ENCODE data around the gene RAB30.

The RAB30 gene, protein sequence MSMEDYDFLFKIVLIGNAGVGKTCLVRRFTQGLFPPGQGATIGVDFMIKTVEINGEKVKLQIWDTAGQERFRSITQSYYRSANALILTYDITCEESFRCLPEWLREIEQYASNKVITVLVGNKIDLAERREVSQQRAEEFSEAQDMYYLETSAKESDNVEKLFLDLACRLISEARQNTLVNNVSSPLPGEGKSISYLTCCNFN

DNA sequence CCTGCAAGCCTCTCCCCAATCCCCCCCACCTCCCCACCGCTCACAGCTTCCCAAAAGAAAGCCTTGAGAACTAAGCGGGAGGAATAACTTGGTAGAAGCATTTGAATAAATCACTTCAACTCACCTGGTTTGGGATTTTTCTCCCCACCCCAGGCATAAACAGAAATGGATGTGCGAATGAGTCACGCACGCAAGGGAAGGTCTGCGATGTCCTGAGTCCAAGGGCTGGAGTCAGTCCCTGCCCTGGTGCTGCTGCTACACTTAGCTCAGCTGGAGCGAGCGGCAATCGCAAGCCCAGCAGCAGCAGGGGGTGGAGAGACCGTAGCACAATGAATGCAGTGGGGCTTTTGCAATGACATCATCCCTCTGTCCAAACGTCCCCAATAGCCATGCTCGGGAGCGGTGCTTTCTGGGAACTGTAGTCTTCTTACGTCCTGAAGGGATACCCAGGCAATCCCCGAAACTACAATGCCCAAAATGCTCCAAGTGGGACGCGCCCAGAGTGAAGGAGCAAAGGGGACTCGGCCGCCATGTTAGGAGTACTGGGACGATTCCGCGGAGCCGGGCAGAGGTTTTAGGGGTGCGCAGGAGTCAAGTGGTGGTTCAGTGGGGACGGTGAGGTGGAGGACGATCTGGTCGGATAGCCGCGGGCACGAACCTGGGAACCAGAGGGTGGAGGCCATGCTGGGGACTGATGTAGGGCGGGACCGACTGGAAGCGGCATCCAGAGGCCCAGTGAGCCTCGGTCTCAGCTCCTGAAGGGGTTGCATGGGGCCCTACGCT is at the start of gene RAB30:
TSS of gene RAB30 (minus strand) at position 331 of the 783 bp plus-strand sequence. CDS start 74,581 bp downstream, outside the sequence.
- Histone ChIP-seq H3K4me1 (ENCODE audit: insufficient read depth, insufficient read length) (no peaks in the 10 kb centered on the region), H3K36me3 (ENCODE audit: insufficient read depth, insufficient read length, low read length) (peaks cover 33% of the 10 kb centered on the region), H3K27me3 (ENCODE audit: insufficient read depth, insufficient read length) (no peaks in the 10 kb centered on the region), H3K9ac (ENCODE audit: insufficient read length, low read depth) (peak within 1 kb of the TSS; percentile 100), H3K9me3 (ENCODE audit: insufficient read depth, low read length) (no peaks in the 10 kb centered on the region), H3K4me3 (ENCODE audit: insufficient read length, low read depth) (peak within 1 kb of the TSS; percentile 96)
- TF ChIP-seq ZNF274 (IDR thresholded peaks at IDR 0.05; ENCODE audit: low read depth, low read length) (no peak), YY1 (IDR thresholded peaks at IDR 0.05; ENCODE audit: insufficient read depth, insufficient read length) (peak; percentile 80), SUZ12 (IDR thresholded peaks at IDR 0.05; ENCODE audit: extremely low read depth, insufficient read depth, insufficient read length) (no peak)
- DNase-seq (ENCODE audit: low read depth, low spot score) = peak; percentile 99

DNA sequence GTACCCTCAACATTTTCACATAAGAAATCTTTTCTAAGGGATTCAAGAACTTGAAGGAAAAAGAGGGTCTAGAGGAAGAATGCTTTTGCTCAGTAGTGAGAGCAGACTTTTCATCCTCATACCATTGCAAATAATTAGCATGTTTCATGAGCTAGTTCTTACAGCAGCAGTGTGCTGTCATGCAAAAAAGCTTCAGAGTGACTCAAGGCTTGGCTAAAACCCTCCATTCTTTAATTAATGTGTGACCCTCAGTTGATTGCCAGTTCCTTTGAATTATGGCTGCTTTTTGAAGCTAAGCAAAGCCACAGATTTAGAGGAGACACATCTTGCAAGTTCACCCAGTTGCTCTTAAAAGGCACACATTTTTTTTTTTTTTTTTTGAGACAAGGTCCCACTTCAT is 48.6 kb upstream of the RAB30 start:
- TF ChIP-seq ZNF274 (IDR thresholded peaks at IDR 0.05; ENCODE audit: low read depth, low read length) (no peak), SUZ12 (IDR thresholded peaks at IDR 0.05; ENCODE audit: extremely low read depth, insufficient read depth, insufficient read length) (no peak), YY1 (IDR thresholded peaks at IDR 0.05; ENCODE audit: insufficient read depth, insufficient read length) (no peak)
- no peak for DNase-seq (ENCODE audit: low read depth, low spot score)
- Histone ChIP-seq H3K4me1 (ENCODE audit: insufficient read depth, insufficient read length) (no peaks in the 10 kb centered on the region), H3K27me3 (ENCODE audit: insufficient read depth, insufficient read length) (no peaks in the 10 kb centered on the region), H3K9me3 (ENCODE audit: insufficient read depth, low read length) (no peaks in the 10 kb centered on the region), H3K36me3 (ENCODE audit: insufficient read depth, insufficient read length, low read length) (no peaks in the 10 kb centered on the region), H3K9ac (ENCODE audit: insufficient read length, low read depth) (no peak overlapping the region), H3K4me3 (ENCODE audit: insufficient read length, low read depth) (no peak overlapping the region)

DNA sequence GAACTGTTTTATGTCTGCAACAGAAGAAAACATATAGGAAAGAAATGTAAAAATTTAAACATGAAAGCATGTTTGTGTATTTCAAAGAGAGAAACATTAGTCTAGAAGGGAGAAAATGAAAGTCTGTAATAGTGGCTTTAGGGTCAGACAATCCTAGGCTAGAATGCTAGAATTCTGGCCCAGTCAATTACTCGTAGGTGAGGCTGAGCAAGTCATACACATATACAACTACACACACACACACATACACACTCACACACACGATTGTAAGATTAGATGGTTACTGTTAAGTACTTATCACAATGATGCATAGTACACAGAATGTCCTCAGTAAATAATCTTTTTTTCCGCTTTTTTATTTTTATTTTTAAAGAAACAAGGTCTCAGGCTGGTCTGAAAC is 47.5 kb upstream of the RAB30 start:
- H3K27me3 ChIP-seq (ENCODE audit: insufficient read depth, insufficient read length) = no peaks in the 10 kb centered on the region
- H3K4me3 ChIP-seq (ENCODE audit: insufficient read length, low read depth) = no peak overlapping the region
- no peaks in the 10 kb centered on the region for H3K9me3 ChIP-seq (ENCODE audit: insufficient read depth, low read length)
- TF ChIP-seq ZNF274 (IDR thresholded peaks at IDR 0.05; ENCODE audit: low read depth, low read length) (no peak), SUZ12 (IDR thresholded peaks at IDR 0.05; ENCODE audit: extremely low read depth, insufficient read depth, insufficient read length) (no peak), YY1 (IDR thresholded peaks at IDR 0.05; ENCODE audit: insufficient read depth, insufficient read length) (no peak)
- no peak for DNase-seq (ENCODE audit: low read depth, low spot score)
- H3K4me1 ChIP-seq (ENCODE audit: insufficient read depth, insufficient read length) = no peaks in the 10 kb centered on the region
- H3K36me3 ChIP-seq (ENCODE audit: insufficient read depth, insufficient read length, low read length) = no peaks in the 10 kb centered on the region
- no peak overlapping the region for H3K9ac ChIP-seq (ENCODE audit: insufficient read length, low read depth)

DNA sequence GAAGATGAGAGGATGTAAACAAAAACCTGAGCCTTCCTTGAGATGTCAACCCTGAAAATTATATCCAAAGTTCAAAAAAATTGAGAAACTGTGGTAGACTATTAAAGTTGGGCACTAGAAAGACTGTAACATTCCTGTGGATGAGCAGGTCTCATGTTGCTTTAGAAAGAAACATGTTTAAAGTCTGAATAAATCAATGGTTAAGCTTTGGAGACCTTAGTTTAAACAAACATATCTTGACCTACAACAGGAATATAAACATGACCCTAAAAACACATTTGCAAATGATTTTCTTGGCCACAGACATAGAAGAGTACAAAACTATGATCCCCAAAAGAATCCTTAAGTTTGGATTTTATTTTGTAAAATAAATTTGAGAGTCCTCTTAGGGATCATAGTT is 47.1 kb upstream of the RAB30 start:
- no peaks in the 10 kb centered on the region for H3K27me3 ChIP-seq (ENCODE audit: insufficient read depth, insufficient read length)
- DNase-seq (ENCODE audit: low read depth, low spot score) = no peak
- no peaks in the 10 kb centered on the region for H3K36me3 ChIP-seq (ENCODE audit: insufficient read depth, insufficient read length, low read length)
- H3K9ac ChIP-seq (ENCODE audit: insufficient read length, low read depth) = no peak overlapping the region
- no peaks in the 10 kb centered on the region for H3K9me3 ChIP-seq (ENCODE audit: insufficient read depth, low read length)
- TF ChIP-seq ZNF274 (IDR thresholded peaks at IDR 0.05; ENCODE audit: low read depth, low read length) (no peak), SUZ12 (IDR thresholded peaks at IDR 0.05; ENCODE audit: extremely low read depth, insufficient read depth, insufficient read length) (no peak), YY1 (IDR thresholded peaks at IDR 0.05; ENCODE audit: insufficient read depth, insufficient read length) (no peak)
- no peak overlapping the region for H3K4me3 ChIP-seq (ENCODE audit: insufficient read length, low read depth)
- H3K4me1 ChIP-seq (ENCODE audit: insufficient read depth, insufficient read length) = no peaks in the 10 kb centered on the region

DNA sequence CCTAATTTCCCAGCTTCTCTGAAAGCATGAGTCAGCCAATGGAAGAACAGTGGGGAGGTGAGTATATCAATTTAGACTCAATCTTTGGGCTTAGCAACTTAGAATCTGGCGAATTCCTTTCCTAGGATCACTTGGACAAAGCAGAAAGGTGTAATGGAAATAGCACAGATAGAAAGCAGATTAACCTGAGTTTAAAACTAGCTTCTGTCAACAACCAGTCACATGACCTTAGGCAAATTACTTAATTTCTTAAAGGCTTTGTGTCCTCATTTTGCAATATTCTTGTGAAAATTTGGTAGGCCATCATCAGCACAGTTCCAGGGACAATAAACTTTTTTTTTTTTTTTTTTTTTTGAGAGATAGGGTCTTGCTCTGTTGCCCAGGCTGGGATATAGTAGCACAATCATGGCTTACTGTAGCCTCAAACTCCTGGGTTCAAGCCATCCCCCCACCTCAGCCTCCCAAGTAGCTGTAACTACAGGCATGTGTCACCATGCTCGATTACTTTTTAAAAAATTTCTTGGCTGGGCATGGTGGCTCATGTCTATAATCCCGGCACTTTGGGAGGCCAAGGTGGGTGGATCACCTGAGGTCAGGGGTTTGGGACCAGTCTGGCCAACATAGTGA is 44.4 kb upstream of the RAB30 start:
- no peak for DNase-seq (ENCODE audit: low read depth, low spot score)
- H3K36me3 ChIP-seq (ENCODE audit: insufficient read depth, insufficient read length, low read length) = no peaks in the 10 kb centered on the region
- no peaks in the 10 kb centered on the region for H3K27me3 ChIP-seq (ENCODE audit: insufficient read depth, insufficient read length)
- TF ChIP-seq YY1 (IDR thresholded peaks at IDR 0.05; ENCODE audit: insufficient read depth, insufficient read length) (no peak), SUZ12 (IDR thresholded peaks at IDR 0.05; ENCODE audit: extremely low read depth, insufficient read depth, insufficient read length) (no peak), ZNF274 (IDR thresholded peaks at IDR 0.05; ENCODE audit: low read depth, low read length) (no peak)
- no peak overlapping the region for H3K4me3 ChIP-seq (ENCODE audit: insufficient read length, low read depth)
- no peak overlapping the region for H3K9ac ChIP-seq (ENCODE audit: insufficient read length, low read depth)
- no peaks in the 10 kb centered on the region for H3K9me3 ChIP-seq (ENCODE audit: insufficient read depth, low read length)
- no peaks in the 10 kb centered on the region for H3K4me1 ChIP-seq (ENCODE audit: insufficient read depth, insufficient read length)

DNA sequence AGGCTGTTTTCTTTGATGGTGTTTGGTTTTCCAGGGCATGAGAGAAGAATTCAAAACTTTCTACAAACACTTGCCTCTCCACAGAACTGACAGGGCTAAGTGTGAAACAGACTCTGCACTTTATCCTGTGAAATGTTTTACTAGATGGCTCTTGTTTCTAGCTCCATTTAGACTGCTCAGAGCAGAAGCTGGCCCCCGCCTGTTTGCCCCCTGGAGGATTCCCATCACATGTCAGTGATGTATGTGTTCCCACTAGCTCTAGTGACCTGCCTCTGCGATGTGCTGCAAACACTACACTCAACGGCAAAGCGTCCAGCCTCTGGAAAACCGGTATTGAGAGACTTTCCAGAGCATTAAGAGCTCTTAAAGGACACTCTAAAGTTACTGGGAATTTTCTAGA is 43.9 kb upstream of the RAB30 start:
- Histone ChIP-seq H3K36me3 (ENCODE audit: insufficient read depth, insufficient read length, low read length) (no peaks in the 10 kb centered on the region), H3K4me1 (ENCODE audit: insufficient read depth, insufficient read length) (no peaks in the 10 kb centered on the region), H3K9ac (ENCODE audit: insufficient read length, low read depth) (no peak overlapping the region), H3K9me3 (ENCODE audit: insufficient read depth, low read length) (no peaks in the 10 kb centered on the region), H3K27me3 (ENCODE audit: insufficient read depth, insufficient read length) (no peaks in the 10 kb centered on the region), H3K4me3 (ENCODE audit: insufficient read length, low read depth) (no peak overlapping the region)
- TF ChIP-seq ZNF274 (IDR thresholded peaks at IDR 0.05; ENCODE audit: low read depth, low read length) (no peak), YY1 (IDR thresholded peaks at IDR 0.05; ENCODE audit: insufficient read depth, insufficient read length) (no peak), SUZ12 (IDR thresholded peaks at IDR 0.05; ENCODE audit: extremely low read depth, insufficient read depth, insufficient read length) (no peak)
- no peak for DNase-seq (ENCODE audit: low read depth, low spot score)

DNA sequence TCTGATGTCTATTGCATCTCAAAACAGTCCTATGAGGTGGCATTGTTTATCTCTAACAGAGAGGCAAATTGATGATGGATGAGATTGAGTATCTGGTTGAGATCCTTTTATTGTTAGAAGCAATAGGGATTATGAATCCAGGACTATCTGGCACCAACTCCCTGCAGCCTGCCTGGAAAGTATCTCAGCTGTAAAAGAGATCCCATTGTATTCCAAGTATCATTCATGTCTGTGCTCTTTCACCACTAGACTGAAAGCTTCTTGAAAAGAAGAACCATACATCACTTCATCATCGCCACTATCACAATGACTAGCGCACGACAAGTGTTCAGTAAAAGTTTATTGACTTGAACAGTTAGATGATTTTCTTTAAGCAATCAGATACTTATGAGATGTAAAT is 43.3 kb upstream of the RAB30 start:
- H3K27me3 ChIP-seq (ENCODE audit: insufficient read depth, insufficient read length) = no peaks in the 10 kb centered on the region
- no peak for DNase-seq (ENCODE audit: low read depth, low spot score)
- no peaks in the 10 kb centered on the region for H3K9me3 ChIP-seq (ENCODE audit: insufficient read depth, low read length)
- H3K4me1 ChIP-seq (ENCODE audit: insufficient read depth, insufficient read length) = no peaks in the 10 kb centered on the region
- H3K4me3 ChIP-seq (ENCODE audit: insufficient read length, low read depth) = no peak overlapping the region
- TF ChIP-seq YY1 (IDR thresholded peaks at IDR 0.05; ENCODE audit: insufficient read depth, insufficient read length) (no peak), ZNF274 (IDR thresholded peaks at IDR 0.05; ENCODE audit: low read depth, low read length) (no peak), SUZ12 (IDR thresholded peaks at IDR 0.05; ENCODE audit: extremely low read depth, insufficient read depth, insufficient read length) (no peak)
- no peak overlapping the region for H3K9ac ChIP-seq (ENCODE audit: insufficient read length, low read depth)
- H3K36me3 ChIP-seq (ENCODE audit: insufficient read depth, insufficient read length, low read length) = no peaks in the 10 kb centered on the region

Data from NT2/D1 (cell line).